ENCODE results near the gene P2RY11. TPM values are rescaled to one million over a fixed set of nuclear protein-coding genes. Genes with fewer than 3 reads are reported as not detected.

P2RY11 gene
- total RNA-seq, 1 experiment from 2014 or later: 43.8 TPM

GRCh38 chr19:10076535-10076934 is 35.0 kb upstream of the P2RY11 start:
- Histone ChIP-seq H2AFZ (ENCODE audit: low read depth, low read length, poor library complexity, severe bottlenecking) (no peak overlapping the region), H3K79me2 (ENCODE audit: insufficient read depth, low read length) (no peaks in the 10 kb centered on the region), H3K9me2 (ENCODE audit: insufficient read depth) (no peaks in the 10 kb centered on the region), H3K36me3 (ENCODE audit: control insufficient read depth in 1 of 2, insufficient read depth in 2 of 2, low read length in 2 of 2) (no peaks in the 10 kb centered on the region), H4K20me1 (ENCODE audit: insufficient read depth) (no peaks in the 10 kb centered on the region), H3K27ac (ENCODE audit: low read depth, low read length) (no peak overlapping the region), H3K27me3 (ENCODE audit: insufficient read depth, low read length) (peaks cover 3% of the 10 kb centered on the region; the same call in 1 of the 2 replicates), H3K4me3 (replicated peaks in 1 of 2; ENCODE audit: low read depth in 1 of 2, low read length in 2 of 2) (no peak overlapping the region), H3K4me2 (ENCODE audit: low read length) (no peak overlapping the region), H3K4me1 (ENCODE audit: control insufficient read depth in 1 of 2, insufficient read depth in 2 of 2, low read length in 2 of 2) (peaks cover 0 to 2% of the 10 kb centered on the region in 2 experiments; a peak in 1 of 4 replicates), H3K9me3 (ENCODE audit: control insufficient read depth in 1 of 2, insufficient read depth in 1 of 2, low read depth in 1 of 2, low read length in 2 of 2) (no peaks in the 10 kb centered on the region), H3K9ac (ENCODE audit: low read length) (no peak overlapping the region)
- ChIA-PET RAD21 (ENCODE audit: low non-redundant PET in 1 of 2, low total read pairs in 2 of 2, uncharacterized antibody in 2 of 2, unreplicated experiment in 2 of 2) (no interaction called here), CTCF (no interaction called here), POLR2A (no interaction called here)
- intact Hi-C loops (cut with micrococcal nuclease): no loop called here
- no TSS peak for BruUV-seq (replicated peaks)
- DNase-seq (ENCODE audit: low read depth, low spot score) (no peak), ATAC-seq (no peak)
- TF ChIP-seq EZH2 (IDR thresholded peaks at IDR 0.05): no peak
- TF ChIP-seq SIN3A (IDR thresholded peaks at IDR 0.05; ENCODE audit: low read depth): no peak
- TF ChIP-seq CTCF (IDR thresholded peaks at IDR 0.05 in 2 of 3, conservative IDR thresholded peaks at IDR 0.05 in 1 of 3; ENCODE audit: borderline replicate concordance in 1 of 3, insufficient read depth in 1 of 3, low read depth in 2 of 3, low read length in 2 of 3): no peak
- no peak for TF ChIP-seq TCF7L2 (IDR thresholded peaks at IDR 0.05; ENCODE audit: borderline replicate concordance, extremely low read depth, insufficient read depth, insufficient read length)
- no peak for TF ChIP-seq CBX3 (IDR thresholded peaks at IDR 0.05; ENCODE audit: low read depth)
- TF ChIP-seq FOSL1 (IDR thresholded peaks at IDR 0.05; ENCODE audit: low read depth): no peak
- no peak for TF ChIP-seq ZNF274 (IDR thresholded peaks at IDR 0.05; ENCODE audit: low read depth, low read length)
- no peak for TF ChIP-seq JUND (IDR thresholded peaks at IDR 0.05)
- TF ChIP-seq, protein P1, sequence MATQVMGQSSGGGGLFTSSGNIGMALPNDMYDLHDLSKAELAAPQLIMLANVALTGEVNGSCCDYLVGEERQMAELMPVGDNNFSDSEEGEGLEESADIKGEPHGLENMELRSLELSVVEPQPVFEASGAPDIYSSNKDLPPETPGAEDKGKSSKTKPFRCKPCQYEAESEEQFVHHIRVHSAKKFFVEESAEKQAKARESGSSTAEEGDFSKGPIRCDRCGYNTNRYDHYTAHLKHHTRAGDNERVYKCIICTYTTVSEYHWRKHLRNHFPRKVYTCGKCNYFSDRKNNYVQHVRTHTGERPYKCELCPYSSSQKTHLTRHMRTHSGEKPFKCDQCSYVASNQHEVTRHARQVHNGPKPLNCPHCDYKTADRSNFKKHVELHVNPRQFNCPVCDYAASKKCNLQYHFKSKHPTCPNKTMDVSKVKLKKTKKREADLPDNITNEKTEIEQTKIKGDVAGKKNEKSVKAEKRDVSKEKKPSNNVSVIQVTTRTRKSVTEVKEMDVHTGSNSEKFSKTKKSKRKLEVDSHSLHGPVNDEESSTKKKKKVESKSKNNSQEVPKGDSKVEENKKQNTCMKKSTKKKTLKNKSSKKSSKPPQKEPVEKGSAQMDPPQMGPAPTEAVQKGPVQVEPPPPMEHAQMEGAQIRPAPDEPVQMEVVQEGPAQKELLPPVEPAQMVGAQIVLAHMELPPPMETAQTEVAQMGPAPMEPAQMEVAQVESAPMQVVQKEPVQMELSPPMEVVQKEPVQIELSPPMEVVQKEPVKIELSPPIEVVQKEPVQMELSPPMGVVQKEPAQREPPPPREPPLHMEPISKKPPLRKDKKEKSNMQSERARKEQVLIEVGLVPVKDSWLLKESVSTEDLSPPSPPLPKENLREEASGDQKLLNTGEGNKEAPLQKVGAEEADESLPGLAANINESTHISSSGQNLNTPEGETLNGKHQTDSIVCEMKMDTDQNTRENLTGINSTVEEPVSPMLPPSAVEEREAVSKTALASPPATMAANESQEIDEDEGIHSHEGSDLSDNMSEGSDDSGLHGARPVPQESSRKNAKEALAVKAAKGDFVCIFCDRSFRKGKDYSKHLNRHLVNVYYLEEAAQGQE (IDR thresholded peaks at IDR 0.05; ENCODE audit: low read depth): no peak
- TF ChIP-seq POLR2AphosphoS5 (IDR thresholded peaks at IDR 0.05; ENCODE audit: low read depth, low read length): no peak
- no peak for TF ChIP-seq ZBTB33 (IDR thresholded peaks at IDR 0.05; ENCODE audit: extremely low read depth, insufficient replicate concordance, low read length)
- TF ChIP-seq ATF3 (IDR thresholded peaks at IDR 0.05): no peak
- no peak for TF ChIP-seq EZH2phosphoT487 (IDR thresholded peaks at IDR 0.05; ENCODE audit: borderline replicate concordance)
- no peak for TF ChIP-seq CEBPB (IDR thresholded peaks at IDR 0.05; ENCODE audit: low read depth)
- TF ChIP-seq RAD21 (IDR thresholded peaks at IDR 0.05; ENCODE audit: low read depth): no peak
- TF ChIP-seq EGR1 (IDR thresholded peaks at IDR 0.05; ENCODE audit: low read depth): no peak
- TF ChIP-seq, protein P2, sequence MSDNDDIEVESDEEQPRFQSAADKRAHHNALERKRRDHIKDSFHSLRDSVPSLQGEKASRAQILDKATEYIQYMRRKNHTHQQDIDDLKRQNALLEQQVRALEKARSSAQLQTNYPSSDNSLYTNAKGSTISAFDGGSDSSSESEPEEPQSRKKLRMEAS (IDR thresholded peaks at IDR 0.05): no peak
- TF ChIP-seq SRF (IDR thresholded peaks at IDR 0.05; ENCODE audit: low read depth): no peak
- no peak for TF ChIP-seq ZFX (IDR thresholded peaks at IDR 0.05)
- TF ChIP-seq ELF1 (IDR thresholded peaks at IDR 0.05; ENCODE audit: borderline replicate concordance, low read depth): no peak
